HEK293T (cell line): ENCODE data around the gene TBC1D22A.

Source experiments
- ARNT ChIP-seq: fragments of 450-650 bp; IDR thresholded peaks from 2 replicates; pipeline ENCODE4 v1.6.1; 2017; ENCODE audit warnings: mild to moderate bottlenecking
- BHLHE40 ChIP-seq: fragments of 450-650 bp; IDR thresholded peaks from 2 replicates; pipeline ENCODE4 v1.6.1; 2016; ENCODE audit warnings: mild to moderate bottlenecking, moderate library complexity, borderline replicate concordance
- ELF4 ChIP-seq: fragments of 450-650 bp; IDR thresholded peaks from 2 replicates; pipeline ENCODE4 v1.6.1; 2017; ENCODE audit warnings: antibody characterized with exemption
- FOXA1 ChIP-seq: fragments of 450-650 bp; IDR thresholded peaks from 2 replicates; pipeline ENCODE4 v1.6.1; 2016; ENCODE audit warnings: mild to moderate bottlenecking
- FOXK2 ChIP-seq: fragments of 450-650 bp; IDR thresholded peaks from 2 replicates; pipeline ENCODE4 v1.6.1; 2016; ENCODE audit warnings: mild to moderate bottlenecking
- FOXM1 ChIP-seq: fragments of 450-650 bp; IDR thresholded peaks from 2 replicates; pipeline ENCODE4 v1.6.1; 2017; ENCODE audit warnings: mild to moderate bottlenecking, borderline replicate concordance
- HDGF ChIP-seq: fragments of 450-650 bp; IDR thresholded peaks from 2 replicates; pipeline ENCODE4 v1.6.1; 2017; ENCODE audit warnings: antibody characterized with exemption, borderline replicate concordance
- L3MBTL2 ChIP-seq: fragments of 450-650 bp; conservative IDR thresholded peaks from 2 replicates; pipeline ENCODE4 v1.6.1; 2016; ENCODE audit warnings: mild to moderate bottlenecking
- LEF1 ChIP-seq: fragments of 450-650 bp; IDR thresholded peaks from 2 replicates; pipeline ENCODE4 v1.6.1; 2017; ENCODE audit warnings: mild to moderate bottlenecking, borderline replicate concordance
- NFRKB ChIP-seq: fragments of 450-650 bp; IDR thresholded peaks from 2 replicates; pipeline ENCODE4 v1.6.1; 2016; ENCODE audit warnings: mild to moderate bottlenecking, moderate library complexity
- PKNOX1 ChIP-seq: fragments of 450-650 bp; IDR thresholded peaks from 2 replicates; pipeline ENCODE4 v1.6.1; 2016
- SP1 ChIP-seq: fragments of 450-650 bp; IDR thresholded peaks from 2 replicates; pipeline ENCODE4 v1.6.1; 2017
- SUZ12 ChIP-seq: fragments of 450-650 bp; IDR thresholded peaks from 2 replicates; pipeline ENCODE4 v1.6.1; 2016; ENCODE audit warnings: mild to moderate bottlenecking
- TARDBP ChIP-seq: fragments of 450-650 bp; IDR thresholded peaks from 2 replicates; pipeline ENCODE4 v1.6.1; 2016

GRCh38 chr22:46906326-46907045, 144.0 kb downstream of the TBC1D22A start:
- TF ChIP-seq FOXM1 (no peak), LEF1 (no peak), ARNT (no peak), BHLHE40 (no peak), HDGF (no peak), TARDBP (no peak), SP1 (no peak), FOXK2 (no peak), ELF4 (no peak), FOXA1 (no peak), SUZ12 (no peak), PKNOX1 (no peak), L3MBTL2 (no peak), NFRKB (no peak)
